Measurements from ENCODE around the gene KCTD1. TPM values are rescaled to one million over a fixed set of nuclear protein-coding genes. Genes with fewer than 3 reads are reported as not detected.

KCTD1 gene
- total and polyA plus RNA-seq, 2 experiments from 2014 or later = 5.4 to 13.8 TPM

DNA sequence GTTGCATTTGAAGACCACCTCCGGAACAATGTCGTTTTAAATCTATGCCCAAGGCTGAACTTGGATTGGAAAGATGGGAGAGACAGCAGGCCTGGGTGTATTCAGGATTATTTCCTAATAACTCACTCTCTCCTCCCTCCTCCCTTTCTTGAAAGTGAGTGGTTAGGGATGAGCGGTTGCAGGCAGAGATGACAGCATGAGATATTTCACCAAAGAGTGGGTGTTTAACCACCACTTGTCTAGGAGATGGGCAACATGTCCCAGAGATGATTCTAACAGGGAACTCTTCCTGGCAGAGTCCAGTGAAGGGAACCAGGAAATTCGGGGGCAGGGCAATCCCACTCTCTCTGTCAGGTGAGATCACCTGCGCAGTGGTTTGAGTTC, 123.2 kb downstream of the KCTD1 start:
- H3K9me2 ChIP-seq (replicated peaks; ENCODE audit: insufficient read depth) = no peaks in the 10 kb centered on the region
- peaks cover under 1% of the 10 kb centered on the region for H3K4me1 ChIP-seq (ENCODE audit: insufficient read depth)
- no peak overlapping the region for H3K4me3 ChIP-seq
- no peaks in the 10 kb centered on the region for H3K27me3 ChIP-seq
- no peaks in the 10 kb centered on the region for H4K20me1 ChIP-seq (ENCODE audit: insufficient read depth, poor library complexity, severe bottlenecking)
- 62% methylated on average over 5 of the region's 5 CpGs for WGBS (ENCODE audit: low lambda C conversion rate, missing lambda C conversion rate)
- H3K36me3 ChIP-seq (replicated peaks; ENCODE audit: insufficient read depth, low read depth) = no peaks in the 10 kb centered on the region
- H3K9me3 ChIP-seq (ENCODE audit: low read depth) = no peaks in the 10 kb centered on the region
- no peak overlapping the region for H3K4me2 ChIP-seq
- TF ChIP-seq EZH2 (IDR thresholded peaks at IDR 0.05; ENCODE audit: borderline replicate concordance) (no peak), EZH2phosphoT487 (IDR thresholded peaks at IDR 0.05; ENCODE audit: low read depth, severe bottlenecking, unreplicated experiment) (no peak)
- TF ChIP-seq, protein P1, sequence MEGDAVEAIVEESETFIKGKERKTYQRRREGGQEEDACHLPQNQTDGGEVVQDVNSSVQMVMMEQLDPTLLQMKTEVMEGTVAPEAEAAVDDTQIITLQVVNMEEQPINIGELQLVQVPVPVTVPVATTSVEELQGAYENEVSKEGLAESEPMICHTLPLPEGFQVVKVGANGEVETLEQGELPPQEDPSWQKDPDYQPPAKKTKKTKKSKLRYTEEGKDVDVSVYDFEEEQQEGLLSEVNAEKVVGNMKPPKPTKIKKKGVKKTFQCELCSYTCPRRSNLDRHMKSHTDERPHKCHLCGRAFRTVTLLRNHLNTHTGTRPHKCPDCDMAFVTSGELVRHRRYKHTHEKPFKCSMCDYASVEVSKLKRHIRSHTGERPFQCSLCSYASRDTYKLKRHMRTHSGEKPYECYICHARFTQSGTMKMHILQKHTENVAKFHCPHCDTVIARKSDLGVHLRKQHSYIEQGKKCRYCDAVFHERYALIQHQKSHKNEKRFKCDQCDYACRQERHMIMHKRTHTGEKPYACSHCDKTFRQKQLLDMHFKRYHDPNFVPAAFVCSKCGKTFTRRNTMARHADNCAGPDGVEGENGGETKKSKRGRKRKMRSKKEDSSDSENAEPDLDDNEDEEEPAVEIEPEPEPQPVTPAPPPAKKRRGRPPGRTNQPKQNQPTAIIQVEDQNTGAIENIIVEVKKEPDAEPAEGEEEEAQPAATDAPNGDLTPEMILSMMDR (IDR thresholded peaks at IDR 0.05; ENCODE audit: poor library complexity) = no peak
- no peak overlapping the region for H2AFZ ChIP-seq
- H3K27ac ChIP-seq = no peak overlapping the region
- DNase-seq (ENCODE audit: low spot score) = no peak
- H3K79me2 ChIP-seq = no peaks in the 10 kb centered on the region

DNA sequence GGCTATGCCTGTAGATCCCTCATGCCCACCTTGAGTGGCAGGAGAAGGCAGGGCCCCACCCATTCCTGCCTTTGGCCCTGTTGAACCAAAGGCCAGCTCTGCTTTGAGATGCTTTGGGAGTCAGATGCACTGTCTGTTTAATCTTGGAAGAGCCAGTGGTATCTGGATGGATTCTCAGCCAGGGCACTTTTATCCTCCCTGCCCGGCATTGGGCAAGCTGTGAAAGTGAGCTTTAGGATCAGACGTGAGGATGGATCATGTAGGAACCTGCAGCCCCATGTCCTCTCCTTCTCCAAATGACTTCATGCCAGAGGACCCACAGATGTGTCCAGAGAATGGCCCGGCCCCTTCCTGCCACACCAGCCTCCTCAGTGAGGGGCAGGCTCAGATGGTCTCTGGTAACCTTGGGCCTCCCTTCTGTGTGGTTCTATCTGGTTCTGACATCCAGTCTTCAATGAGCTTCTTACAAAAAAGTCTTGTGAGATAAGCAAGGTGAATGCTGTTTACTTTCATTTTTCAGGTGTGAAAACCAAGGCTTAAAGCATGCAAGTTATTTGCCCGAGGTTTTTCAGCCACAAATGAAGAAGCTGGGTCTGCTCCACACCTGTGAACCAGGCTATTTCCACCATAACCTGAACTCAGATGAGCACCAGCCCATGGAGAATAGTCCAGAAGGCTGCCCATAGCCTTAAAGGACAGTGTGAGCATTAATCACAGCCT, 123.8 kb downstream of the KCTD1 start:
- H2AFZ ChIP-seq = no peak overlapping the region
- no peaks in the 10 kb centered on the region for H4K20me1 ChIP-seq (ENCODE audit: insufficient read depth, poor library complexity, severe bottlenecking)
- no peaks in the 10 kb centered on the region for H3K9me2 ChIP-seq (replicated peaks; ENCODE audit: insufficient read depth)
- no peak for DNase-seq (ENCODE audit: low spot score)
- TF ChIP-seq EZH2 (IDR thresholded peaks at IDR 0.05; ENCODE audit: borderline replicate concordance) = no peak
- no peak for TF ChIP-seq EZH2phosphoT487 (IDR thresholded peaks at IDR 0.05; ENCODE audit: low read depth, severe bottlenecking, unreplicated experiment)
- TF ChIP-seq, protein P1 (IDR thresholded peaks at IDR 0.05; ENCODE audit: poor library complexity) = no peak
- H3K36me3 ChIP-seq (replicated peaks; ENCODE audit: insufficient read depth, low read depth) = no peaks in the 10 kb centered on the region
- peaks cover 4% of the 10 kb centered on the region for H3K4me1 ChIP-seq (ENCODE audit: insufficient read depth)
- H3K27me3 ChIP-seq = no peaks in the 10 kb centered on the region
- no peak overlapping the region for H3K4me3 ChIP-seq
- no peak overlapping the region for H3K4me2 ChIP-seq
- no peaks in the 10 kb centered on the region for H3K9me3 ChIP-seq (ENCODE audit: low read depth)
- 83% methylated on average over 4 of the region's 4 CpGs for WGBS (ENCODE audit: low lambda C conversion rate, missing lambda C conversion rate)
- H3K27ac ChIP-seq = no peak overlapping the region
- H3K79me2 ChIP-seq = no peaks in the 10 kb centered on the region

DNA sequence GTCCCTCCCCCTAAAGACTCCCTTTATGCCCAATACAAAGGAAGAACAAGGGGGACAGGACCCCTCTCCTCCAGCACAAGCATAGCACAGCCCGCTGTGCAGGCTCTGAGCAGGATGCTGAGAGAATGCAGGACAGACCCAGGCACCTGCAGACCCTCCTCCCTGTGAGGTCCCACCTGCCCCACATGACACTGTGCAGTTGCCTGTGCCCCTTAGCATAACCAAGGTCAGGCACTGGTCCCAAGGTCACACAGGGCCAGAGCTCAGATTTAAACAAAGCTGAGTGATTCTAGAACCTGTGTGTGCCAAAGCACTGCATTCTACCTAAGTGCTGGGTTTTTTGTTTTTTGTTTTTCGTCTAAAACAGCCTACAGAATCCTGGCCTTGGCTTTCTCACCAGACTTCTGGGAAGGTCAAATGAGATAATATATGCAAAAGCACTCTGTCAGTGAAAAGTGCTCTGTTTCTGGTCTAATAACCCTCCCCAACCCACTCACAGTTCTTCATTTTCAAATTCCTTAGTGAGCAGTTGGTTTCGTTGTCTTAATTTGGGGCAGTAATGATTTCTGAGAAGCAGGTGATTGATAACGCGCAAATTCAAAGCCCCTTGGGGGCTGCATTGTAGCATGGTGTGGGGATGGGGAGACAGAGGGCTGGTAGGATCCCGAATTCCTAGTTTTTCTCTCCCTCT, 125.7 kb downstream of the KCTD1 start:
- Histone ChIP-seq H3K36me3 (replicated peaks; ENCODE audit: insufficient read depth, low read depth) (no peaks in the 10 kb centered on the region), H3K79me2 (no peaks in the 10 kb centered on the region), H2AFZ (no peak overlapping the region), H3K4me2 (no peak overlapping the region), H3K4me1 (ENCODE audit: insufficient read depth) (peaks cover 4% of the 10 kb centered on the region), H3K9me2 (replicated peaks; ENCODE audit: insufficient read depth) (no peaks in the 10 kb centered on the region), H3K9me3 (ENCODE audit: low read depth) (no peaks in the 10 kb centered on the region), H4K20me1 (ENCODE audit: insufficient read depth, poor library complexity, severe bottlenecking) (no peaks in the 10 kb centered on the region), H3K27me3 (no peaks in the 10 kb centered on the region), H3K27ac (no peak overlapping the region), H3K4me3 (no peak overlapping the region)
- no peak for DNase-seq (ENCODE audit: low spot score)
- TF ChIP-seq, protein P1 (IDR thresholded peaks at IDR 0.05; ENCODE audit: poor library complexity) = no peak
- TF ChIP-seq EZH2 (IDR thresholded peaks at IDR 0.05; ENCODE audit: borderline replicate concordance) (no peak), EZH2phosphoT487 (IDR thresholded peaks at IDR 0.05; ENCODE audit: low read depth, severe bottlenecking, unreplicated experiment) (no peak)
- 89% methylated on average over 6 of the region's 6 CpGs for WGBS (ENCODE audit: low lambda C conversion rate, missing lambda C conversion rate)
